Measurements from ENCODE around the gene MEI1.

The MEI1 gene

GRCh38 chr22:41758231-41758630 lies 58.9 kb downstream of the MEI1 start:
- H3K4me3 ChIP-seq (ENCODE audit: low read depth, low read length), result no peak overlapping the region
- DNase-seq (ENCODE audit: low read depth), result peak; percentile 15
- TF ChIP-seq CTCF (conservative IDR thresholded peaks at IDR 0.05; ENCODE audit: low read depth, low read length), result no peak

- TF ChIP-seq CTCF (conservative IDR thresholded peaks at IDR 0.05; ENCODE audit: low read depth, low read length), result peak; percentile 66
- H3K4me3 ChIP-seq (ENCODE audit: low read depth, low read length), result no peak overlapping the region
- peak; percentile 45 for DNase-seq (ENCODE audit: low read depth)
These were observed 63.9 kb downstream of the MEI1 start for GRCh38 chr22:41762980-41763779.

GRCh38 chr22:41766476-41766875 lies 67.2 kb downstream of the MEI1 start:
- DNase-seq (ENCODE audit: low read depth), result no peak
- no peak for TF ChIP-seq CTCF (conservative IDR thresholded peaks at IDR 0.05; ENCODE audit: low read depth, low read length)
- no peak overlapping the region for H3K4me3 ChIP-seq (ENCODE audit: low read depth, low read length)

GRCh38 chr22:41768430-41768829 lies 69.1 kb downstream of the MEI1 start:
- TF ChIP-seq CTCF (conservative IDR thresholded peaks at IDR 0.05; ENCODE audit: low read depth, low read length), result no peak

GRCh38 chr22:41770715-41771468 lies 71.6 kb downstream of the MEI1 start:
- no peak for DNase-seq (ENCODE audit: low read depth)
- TF ChIP-seq CTCF (conservative IDR thresholded peaks at IDR 0.05; ENCODE audit: low read depth, low read length), result no peak
- no peak overlapping the region for H3K4me3 ChIP-seq (ENCODE audit: low read depth, low read length)

More at GRCh38 chr22:41768430-41768829, 69.1 kb downstream of the MEI1 start:
- H3K4me3 ChIP-seq (ENCODE audit: low read depth, low read length), result no peak overlapping the region
- peak; percentile 40 for DNase-seq (ENCODE audit: low read depth)

- no peak for DNase-seq (ENCODE audit: low read depth)
- H3K4me3 ChIP-seq (ENCODE audit: low read depth, low read length), result no peak overlapping the region
- no peak for TF ChIP-seq CTCF (conservative IDR thresholded peaks at IDR 0.05; ENCODE audit: low read depth, low read length)
These were observed 72.9 kb downstream of the MEI1 start for GRCh38 chr22:41772198-41772597.
